WTC11 (cell line): ENCODE results near the gene SORCS2. TPM values are rescaled to one million over a fixed set of nuclear protein-coding genes. Genes with fewer than 3 reads are reported as not detected.
A peak's percentile ranks its signal among the peaks of the same experiment; 100 is the strongest.

Source experiments
- ATAC-seq: fragments of 200-7000 bp; cut with Tn5 transposase; 2 replicates; pipeline ENCODE4 v1.10.0; 2021; ENCODE audit warnings: mild to moderate bottlenecking, moderate library complexity
- CTCF ChIA-PET: fragments of 300-600 bp; sonication (Branson Sonifier 250); formaldehyde crosslinking; loops from one replicate; lab custom pipeline; 2021; ENCODE audit warnings: antibody characterized with exemption; lab: Charles Lee
- POLR2A ChIA-PET: fragments of 350-600 bp; sonication (Branson Sonifier 250); formaldehyde crosslinking; loops from one replicate; lab custom pipeline; 2021; ENCODE audit warnings: antibody characterized with exemption; lab: Charles Lee
- DNase-seq: peaks from one replicate; pipeline ENCODE4 v3.0.0; 2021; ENCODE audit warnings: low spot score
- H3K27ac Mint-ChIP-seq: 2 replicates; pipeline ENCODE4 v1.8.0; 2021; ENCODE audit warnings: mixed read lengths
- H3K27me3 Mint-ChIP-seq: 2 replicates; pipeline ENCODE4 v1.8.0; 2021; ENCODE audit warnings: low read depth, mild to moderate bottlenecking, moderate library complexity, mixed read lengths
- H3K36me3 Mint-ChIP-seq: 2 replicates; pipeline ENCODE4 v1.8.0; 2021; ENCODE audit warnings: mixed read lengths
- H3K4me1 Mint-ChIP-seq: 2 replicates; pipeline ENCODE4 v1.8.0; 2022; ENCODE audit warnings: mixed read lengths
- H3K4me3 Mint-ChIP-seq: 2 replicates; pipeline ENCODE4 v1.8.0; 2021; ENCODE audit warnings: mild to moderate bottlenecking, moderate library complexity, mixed read lengths
- H3K9me3 Mint-ChIP-seq: 2 replicates; pipeline ENCODE4 v1.8.0; 2021; ENCODE audit warnings: mixed read lengths
- ETV6 ChIP-seq: sonication (generic); formaldehyde crosslinking; IDR thresholded peaks from 2 replicates; pipeline ENCODE4 v1.8.1; 2022; ENCODE audit warnings: mild to moderate bottlenecking, missing genetic modification reagents
- GABPB1 ChIP-seq: sonication (generic); formaldehyde crosslinking; IDR thresholded peaks from 2 replicates; pipeline ENCODE4 v1.8.1; 2023; ENCODE audit warnings: mild to moderate bottlenecking, missing genetic modification reagents
- KAT7 ChIP-seq: sonication (generic); formaldehyde crosslinking; IDR thresholded peaks from 2 replicates; pipeline ENCODE4 v1.8.1; 2023; ENCODE audit warnings: missing genetic modification reagents, mild to moderate bottlenecking, borderline replicate concordance
- MYBL2 ChIP-seq: sonication (generic); formaldehyde crosslinking; IDR thresholded peaks from 2 replicates; pipeline ENCODE4 v1.8.1; 2023; ENCODE audit warnings: mild to moderate bottlenecking, moderate library complexity, missing genetic modification reagents
- NFE2L1 ChIP-seq: sonication (generic); formaldehyde crosslinking; IDR thresholded peaks from 2 replicates; pipeline ENCODE4 v1.8.1; 2023; ENCODE audit warnings: missing genetic modification reagents
- ZNF671 ChIP-seq: fragments of 250-450 bp; sonication (Bioruptor Pico); IDR thresholded peaks from 2 replicates; pipeline ENCODE4 v1.8.0; 2021; ENCODE audit warnings: mild to moderate bottlenecking
- total RNA-seq: library from RNA; stranded (reverse); gene quantifications from 3 replicates; pipeline ENCODE4 v1.2.3, GENCODE V29; 2021
- TF ChIP-seq, protein P1 (sequence below): sonication (generic); formaldehyde crosslinking; IDR thresholded peaks from 2 replicates; pipeline ENCODE4 v1.8.1; 2023; ENCODE audit warnings: mild to moderate bottlenecking, moderate library complexity, missing genetic modification reagents
- TF ChIP-seq, protein P2 (sequence below): sonication (generic); formaldehyde crosslinking; IDR thresholded peaks from 2 replicates; pipeline ENCODE4 v1.8.1; 2023; ENCODE audit warnings: mild to moderate bottlenecking, missing genetic modification reagents, moderate library complexity
- TF ChIP-seq, protein P3 (sequence below): sonication (generic); formaldehyde crosslinking; IDR thresholded peaks from 2 replicates; pipeline ENCODE4 v1.8.0; 2023; ENCODE audit warnings: missing genetic modification reagents, mild to moderate bottlenecking, borderline replicate concordance
- TF ChIP-seq, protein P4 (sequence below): sonication (generic); formaldehyde crosslinking; IDR thresholded peaks from 2 replicates; pipeline ENCODE4 v1.8.1; 2022; ENCODE audit warnings: mild to moderate bottlenecking, moderate library complexity, missing genetic modification reagents
- TF ChIP-seq, protein P5 (sequence below): fragments of 250-450 bp; sonication (Bioruptor Pico); IDR thresholded peaks from 2 replicates; pipeline ENCODE4 v1.8.0; 2021; ENCODE audit warnings: mild to moderate bottlenecking
- TF ChIP-seq, protein P6 (sequence below): sonication (generic); formaldehyde crosslinking; IDR thresholded peaks from 2 replicates; pipeline ENCODE4 v1.8.1; 2023; ENCODE audit warnings: mild to moderate bottlenecking, missing genetic modification reagents
- TF ChIP-seq, protein P7 (sequence below): sonication (generic); formaldehyde crosslinking; IDR thresholded peaks from 2 replicates; pipeline ENCODE4 v1.8.0; 2022; ENCODE audit warnings: mild to moderate bottlenecking, missing genetic modification reagents

Gene SORCS2
- total RNA-seq, 1 experiment from 2014 or later: 6.6 TPM

DNA sequence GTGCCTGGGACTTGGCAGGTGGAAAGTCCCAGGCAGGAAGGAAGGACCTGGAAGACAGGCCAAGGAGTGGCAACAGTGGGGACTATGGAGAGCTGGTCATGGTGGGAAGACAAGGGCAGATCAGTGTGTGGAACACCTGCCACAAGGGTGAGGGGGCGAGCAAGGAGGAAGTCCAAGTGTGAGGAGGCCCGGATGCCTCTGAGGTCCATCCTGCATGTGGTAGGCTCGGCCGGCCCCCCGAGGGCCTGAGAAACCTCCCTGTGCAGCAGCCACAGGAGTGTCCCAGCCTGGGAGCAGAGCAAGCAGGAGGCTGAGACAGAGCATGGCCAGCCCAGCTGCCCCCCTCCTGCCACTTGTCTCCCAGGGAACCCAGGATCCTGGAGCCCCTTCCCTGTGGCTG, 282.9 kb downstream of the SORCS2 start:
- no peaks in the 10 kb centered on the region for H3K36me3 Mint-ChIP-seq
- H3K9me3 Mint-ChIP-seq: no peaks in the 10 kb centered on the region
- ChIA-PET CTCF (interaction anchor here (1.2 kb wide), 1 partner anchor 176 kb away, joined by 3 read pairs; no protein-coding TSS in a partner anchor), POLR2A (no interaction called here)
- H3K27ac Mint-ChIP-seq: no peak overlapping the region
- no peak for ATAC-seq
- H3K4me3 Mint-ChIP-seq: no peak overlapping the region
- no peak for DNase-seq
- H3K27me3 Mint-ChIP-seq: no peaks in the 10 kb centered on the region
- H3K4me1 Mint-ChIP-seq: peaks cover 13% of the 10 kb centered on the region
- TF ChIP-seq, protein P1, sequence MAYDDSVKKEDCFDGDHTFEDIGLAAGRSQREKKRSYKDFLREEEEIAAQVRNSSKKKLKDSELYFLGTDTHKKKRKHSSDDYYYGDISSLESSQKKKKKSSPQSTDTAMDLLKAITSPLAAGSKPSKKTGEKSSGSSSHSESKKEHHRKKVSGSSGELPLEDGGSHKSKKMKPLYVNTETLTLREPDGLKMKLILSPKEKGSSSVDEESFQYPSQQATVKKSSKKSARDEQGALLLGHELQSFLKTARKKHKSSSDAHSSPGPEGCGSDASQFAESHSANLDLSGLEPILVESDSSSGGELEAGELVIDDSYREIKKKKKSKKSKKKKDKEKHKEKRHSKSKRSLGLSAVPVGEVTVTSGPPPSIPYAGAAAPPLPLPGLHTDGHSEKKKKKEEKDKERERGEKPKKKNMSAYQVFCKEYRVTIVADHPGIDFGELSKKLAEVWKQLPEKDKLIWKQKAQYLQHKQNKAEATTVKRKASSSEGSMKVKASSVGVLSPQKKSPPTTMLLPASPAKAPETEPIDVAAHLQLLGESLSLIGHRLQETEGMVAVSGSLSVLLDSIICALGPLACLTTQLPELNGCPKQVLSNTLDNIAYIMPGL (CRISPR knock-in tag): no peak
- TF ChIP-seq, protein P2, sequence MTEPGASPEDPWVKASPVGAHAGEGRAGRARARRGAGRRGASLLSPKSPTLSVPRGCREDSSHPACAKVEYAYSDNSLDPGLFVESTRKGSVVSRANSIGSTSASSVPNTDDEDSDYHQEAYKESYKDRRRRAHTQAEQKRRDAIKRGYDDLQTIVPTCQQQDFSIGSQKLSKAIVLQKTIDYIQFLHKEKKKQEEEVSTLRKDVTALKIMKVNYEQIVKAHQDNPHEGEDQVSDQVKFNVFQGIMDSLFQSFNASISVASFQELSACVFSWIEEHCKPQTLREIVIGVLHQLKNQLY (CRISPR knock-in tag): no peak
- TF ChIP-seq, protein P3, sequence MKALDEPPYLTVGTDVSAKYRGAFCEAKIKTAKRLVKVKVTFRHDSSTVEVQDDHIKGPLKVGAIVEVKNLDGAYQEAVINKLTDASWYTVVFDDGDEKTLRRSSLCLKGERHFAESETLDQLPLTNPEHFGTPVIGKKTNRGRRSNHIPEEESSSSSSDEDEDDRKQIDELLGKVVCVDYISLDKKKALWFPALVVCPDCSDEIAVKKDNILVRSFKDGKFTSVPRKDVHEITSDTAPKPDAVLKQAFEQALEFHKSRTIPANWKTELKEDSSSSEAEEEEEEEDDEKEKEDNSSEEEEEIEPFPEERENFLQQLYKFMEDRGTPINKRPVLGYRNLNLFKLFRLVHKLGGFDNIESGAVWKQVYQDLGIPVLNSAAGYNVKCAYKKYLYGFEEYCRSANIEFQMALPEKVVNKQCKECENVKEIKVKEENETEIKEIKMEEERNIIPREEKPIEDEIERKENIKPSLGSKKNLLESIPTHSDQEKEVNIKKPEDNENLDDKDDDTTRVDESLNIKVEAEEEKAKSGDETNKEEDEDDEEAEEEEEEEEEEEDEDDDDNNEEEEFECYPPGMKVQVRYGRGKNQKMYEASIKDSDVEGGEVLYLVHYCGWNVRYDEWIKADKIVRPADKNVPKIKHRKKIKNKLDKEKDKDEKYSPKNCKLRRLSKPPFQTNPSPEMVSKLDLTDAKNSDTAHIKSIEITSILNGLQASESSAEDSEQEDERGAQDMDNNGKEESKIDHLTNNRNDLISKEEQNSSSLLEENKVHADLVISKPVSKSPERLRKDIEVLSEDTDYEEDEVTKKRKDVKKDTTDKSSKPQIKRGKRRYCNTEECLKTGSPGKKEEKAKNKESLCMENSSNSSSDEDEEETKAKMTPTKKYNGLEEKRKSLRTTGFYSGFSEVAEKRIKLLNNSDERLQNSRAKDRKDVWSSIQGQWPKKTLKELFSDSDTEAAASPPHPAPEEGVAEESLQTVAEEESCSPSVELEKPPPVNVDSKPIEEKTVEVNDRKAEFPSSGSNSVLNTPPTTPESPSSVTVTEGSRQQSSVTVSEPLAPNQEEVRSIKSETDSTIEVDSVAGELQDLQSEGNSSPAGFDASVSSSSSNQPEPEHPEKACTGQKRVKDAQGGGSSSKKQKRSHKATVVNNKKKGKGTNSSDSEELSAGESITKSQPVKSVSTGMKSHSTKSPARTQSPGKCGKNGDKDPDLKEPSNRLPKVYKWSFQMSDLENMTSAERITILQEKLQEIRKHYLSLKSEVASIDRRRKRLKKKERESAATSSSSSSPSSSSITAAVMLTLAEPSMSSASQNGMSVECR (CRISPR knock-in tag): no peak
- TF ChIP-seq, protein P4, sequence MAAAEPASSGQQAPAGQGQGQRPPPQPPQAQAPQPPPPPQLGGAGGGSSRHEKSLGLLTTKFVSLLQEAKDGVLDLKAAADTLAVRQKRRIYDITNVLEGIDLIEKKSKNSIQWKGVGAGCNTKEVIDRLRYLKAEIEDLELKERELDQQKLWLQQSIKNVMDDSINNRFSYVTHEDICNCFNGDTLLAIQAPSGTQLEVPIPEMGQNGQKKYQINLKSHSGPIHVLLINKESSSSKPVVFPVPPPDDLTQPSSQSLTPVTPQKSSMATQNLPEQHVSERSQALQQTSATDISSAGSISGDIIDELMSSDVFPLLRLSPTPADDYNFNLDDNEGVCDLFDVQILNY (CRISPR knock-in tag): no peak
- TF ChIP-seq, protein P5, sequence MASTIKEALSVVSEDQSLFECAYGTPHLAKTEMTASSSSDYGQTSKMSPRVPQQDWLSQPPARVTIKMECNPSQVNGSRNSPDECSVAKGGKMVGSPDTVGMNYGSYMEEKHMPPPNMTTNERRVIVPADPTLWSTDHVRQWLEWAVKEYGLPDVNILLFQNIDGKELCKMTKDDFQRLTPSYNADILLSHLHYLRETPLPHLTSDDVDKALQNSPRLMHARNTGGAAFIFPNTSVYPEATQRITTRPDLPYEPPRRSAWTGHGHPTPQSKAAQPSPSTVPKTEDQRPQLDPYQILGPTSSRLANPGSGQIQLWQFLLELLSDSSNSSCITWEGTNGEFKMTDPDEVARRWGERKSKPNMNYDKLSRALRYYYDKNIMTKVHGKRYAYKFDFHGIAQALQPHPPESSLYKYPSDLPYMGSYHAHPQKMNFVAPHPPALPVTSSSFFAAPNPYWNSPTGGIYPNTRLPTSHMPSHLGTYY (CRISPR knock-in tag): no peak
- TF ChIP-seq GABPB1 (CRISPR knock-in tag) (no peak), MYBL2 (CRISPR knock-in tag) (no peak), ETV6 (CRISPR knock-in tag) (no peak)
- TF ChIP-seq, protein P6, sequence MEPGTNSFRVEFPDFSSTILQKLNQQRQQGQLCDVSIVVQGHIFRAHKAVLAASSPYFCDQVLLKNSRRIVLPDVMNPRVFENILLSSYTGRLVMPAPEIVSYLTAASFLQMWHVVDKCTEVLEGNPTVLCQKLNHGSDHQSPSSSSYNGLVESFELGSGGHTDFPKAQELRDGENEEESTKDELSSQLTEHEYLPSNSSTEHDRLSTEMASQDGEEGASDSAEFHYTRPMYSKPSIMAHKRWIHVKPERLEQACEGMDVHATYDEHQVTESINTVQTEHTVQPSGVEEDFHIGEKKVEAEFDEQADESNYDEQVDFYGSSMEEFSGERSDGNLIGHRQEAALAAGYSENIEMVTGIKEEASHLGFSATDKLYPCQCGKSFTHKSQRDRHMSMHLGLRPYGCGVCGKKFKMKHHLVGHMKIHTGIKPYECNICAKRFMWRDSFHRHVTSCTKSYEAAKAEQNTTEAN (CRISPR knock-in tag): no peak
- TF ChIP-seq, all 79 proteins: peak for 0

DNA sequence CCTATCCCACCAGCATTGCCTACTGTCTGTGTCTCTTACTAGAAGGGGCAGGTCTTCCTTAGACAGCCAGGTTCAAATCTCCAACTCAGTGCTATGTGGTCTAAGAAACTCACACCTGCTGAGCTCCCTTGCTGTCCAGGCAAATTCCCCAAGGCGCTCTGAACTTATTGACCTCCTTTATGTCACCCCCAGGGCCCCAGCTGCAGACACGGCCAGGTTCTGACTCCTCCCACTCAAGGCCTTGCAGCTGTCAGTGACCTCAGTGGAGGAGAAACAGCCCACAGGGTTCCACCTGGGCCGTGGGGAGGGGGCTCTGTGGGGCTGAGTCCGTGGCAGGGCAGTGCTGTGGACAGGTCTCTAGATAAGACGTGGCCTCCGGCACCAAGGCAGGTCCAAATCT, 284.5 kb downstream of the SORCS2 start:
- no peaks in the 10 kb centered on the region for H3K9me3 Mint-ChIP-seq
- POLR2A ChIA-PET: no interaction called here
- no peaks in the 10 kb centered on the region for H3K36me3 Mint-ChIP-seq
- no peak for TF ChIP-seq ZNF671 (CRISPR knock-in tag)
- TF ChIP-seq, protein P7, sequence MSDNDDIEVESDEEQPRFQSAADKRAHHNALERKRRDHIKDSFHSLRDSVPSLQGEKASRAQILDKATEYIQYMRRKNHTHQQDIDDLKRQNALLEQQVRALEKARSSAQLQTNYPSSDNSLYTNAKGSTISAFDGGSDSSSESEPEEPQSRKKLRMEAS (CRISPR knock-in tag): no peak
- no peak for TF ChIP-seq NFE2L1 (CRISPR knock-in tag)
- TF ChIP-seq KAT7 (CRISPR knock-in tag): no peak
- H3K27ac Mint-ChIP-seq: 0 out of 2 replicates have a peak overlapping the region, but pooled peaks have one; percentile 66
- CTCF ChIA-PET: interaction anchor here (1.2 kb wide), 1 partner anchor 16 kb away, joined by 3 read pairs; no protein-coding TSS in a partner anchor
- peaks cover 13% of the 10 kb centered on the region for H3K4me1 Mint-ChIP-seq
- H3K27me3 Mint-ChIP-seq: no peaks in the 10 kb centered on the region
- ATAC-seq: no peak
- H3K4me3 Mint-ChIP-seq: no peak overlapping the region
- no peak for DNase-seq
